GM12878 (cell line): ENCODE results near the gene DIP2C. TPM values are rescaled to one million over a fixed set of nuclear protein-coding genes. Genes with fewer than 3 reads are reported as not detected.

Source experiments
- ATAC-seq: fragments of 200-7000 bp; cut with Tn5 transposase; 3 replicates; pipeline ENCODE4 v1.9.1; 2020; ENCODE audit warnings: mild to moderate bottlenecking, moderate library complexity
- BruUV-seq: library from RNA; stranded (reverse); fragments of 400-500 nt; replicated peaks from 2 replicates; lab custom pipeline; 2021; lab: Mats Ljungman, UMichigan
- CTCF ChIA-PET: fragments of 300-600 bp; sonication (Branson Sonifier 250); formaldehyde crosslinking; extraction: SDS; loops from one replicate; lab custom pipeline; 2021; ENCODE audit warnings: inconsistent platforms; lab: Yijun Ruan, JAX
- POLR2A ChIA-PET: fragments of 350-600 bp; formaldehyde crosslinking; extraction: SDS; loops from one replicate; lab custom pipeline; 2021; ENCODE audit warnings: inconsistent platforms; lab: Charles Lee
- RAD21 ChIA-PET: fragments of 300-600 bp; sonication (Branson Sonifier 250); formaldehyde crosslinking; loops from one replicate; lab custom pipeline; 2023; ENCODE audit warnings: antibody characterized with exemption; ENCODE audit not compliant: unreplicated experiment; lab: Charles Lee
- SMC1A ChIA-PET: fragments of 300-600 bp; sonication (Branson Sonifier 250); formaldehyde crosslinking; loops from one replicate; lab custom pipeline; 2023; ENCODE audit not compliant: unreplicated experiment, uncharacterized antibody; lab: Charles Lee
- DNase-seq: peaks from one replicate; pipeline ENCODE4 v3.0.0-alpha.2; 2011; ENCODE audit warnings: low read depth, low spot score
- FAIRE-seq: peaks from 3 replicates; lab custom pipeline; 2011; peaks lifted over from hg19 to GRCh38; lab: Jason Lieb, UNC
- H2AFZ ChIP-seq: 2 replicates; pipeline ENCODE4 v1.6.0; 2011; ENCODE audit warnings: low read depth, low read length, control low read depth; ENCODE audit not compliant: control insufficient read depth
- H3K27ac ChIP-seq: 2 replicates; pipeline ENCODE4 v1.5.1; 2011; ENCODE audit warnings: control low read depth; ENCODE audit not compliant: control insufficient read depth, insufficient read depth
- H3K27me3 ChIP-seq, 2 experiments: replicated peaks in 1 of 2; 2 replicates each; pipeline versions ENCODE4 v1.6.0 to v1.6.1; 2011; ENCODE audit warnings: low read length in 1 of 2; ENCODE audit not compliant: control insufficient read depth in 2 of 2, insufficient read depth in 2 of 2
- H3K36me3 ChIP-seq, 2 experiments: 2 replicates each; pipeline ENCODE4 v1.5.1; 2011; ENCODE audit warnings: low read length in 1 of 2; ENCODE audit not compliant: control insufficient read depth in 2 of 2, insufficient read depth in 2 of 2
- H3K4me1 ChIP-seq: 2 replicates; pipeline ENCODE4 v1.6.1; 2011; ENCODE audit warnings: mild to moderate bottlenecking, low read length, moderate library complexity, mixed read lengths; ENCODE audit not compliant: control insufficient read depth, insufficient read depth
- H3K4me2 ChIP-seq: 2 replicates; pipeline ENCODE4 v1.6.0; 2011; ENCODE audit warnings: control low read depth; ENCODE audit not compliant: control insufficient read depth, insufficient read depth
- H3K4me3 ChIP-seq: fragments of 200-600 bp; sonication (generic); 2 replicates; pipeline ENCODE4 v1.5.1; 2016
- H3K79me2 ChIP-seq: 2 replicates; pipeline ENCODE4 v1.6.0; 2011; ENCODE audit warnings: low read length; ENCODE audit not compliant: control insufficient read depth, insufficient read depth
- H3K9ac ChIP-seq: 2 replicates; pipeline ENCODE4 v1.8.0; 2011; ENCODE audit warnings: low read length, control low read depth, mixed read lengths; ENCODE audit not compliant: control insufficient read depth, insufficient read depth
- H3K9me3 ChIP-seq: replicated peaks from 3 replicates; pipeline ENCODE4 v1.5.1; 2011; ENCODE audit warnings: mild to moderate bottlenecking, low read length; ENCODE audit not compliant: control insufficient read depth, insufficient read depth
- H4K20me1 ChIP-seq: 2 replicates; pipeline ENCODE4 v1.6.0; 2011; ENCODE audit not compliant: control insufficient read depth, insufficient read depth
- CTCF ChIP-seq, 3 experiments: IDR thresholded peaks in 2 of 3; conservative IDR thresholded peaks in 1 of 3; 2 replicates each; pipeline ENCODE4 v1.5.1; 2011; ENCODE audit warnings: low read depth in 3 of 3, low read length in 3 of 3, mild to moderate bottlenecking in 3 of 3, control low read depth in 2 of 3, moderate library complexity in 2 of 3, inconsistent platforms in 1 of 3, mixed read lengths in 1 of 3; ENCODE audit not compliant: control insufficient read depth in 2 of 3, insufficient read depth in 1 of 3; ENCODE audit errors: extremely low read depth in 1 of 3
- USF1 ChIP-seq: IDR thresholded peaks from 2 replicates; pipeline ENCODE4 v1.6.1; 2011; ENCODE audit warnings: borderline replicate concordance, low read depth, mild to moderate bottlenecking, moderate library complexity, mixed read lengths, low read length; ENCODE audit not compliant: insufficient read depth; ENCODE audit errors: extremely low read length
- WGBS: methylation state at CpG from one replicate; pipeline ENCODE4 v1.1.6; 2016; ENCODE audit warnings: low lambda C conversion rate; ENCODE audit not compliant: insufficient replicate concordance, insufficient coverage; ENCODE audit errors: missing lambda C conversion rate; 5-methylcytosine and 5-hydroxymethylcytosine counted together
- in situ Hi-C: fragments of 300-500 bp; cut with MboI; formaldehyde crosslinking; loops from 9 replicates; pipeline ENCODE4 v1.14.3; 2018; ENCODE audit warnings: mixed read lengths
- intact Hi-C: fragments of 100-400 bp; cut with micrococcal nuclease; formaldehyde crosslinking; loops from one replicate; pipeline ENCODE4 v1.14.2; 2022; ENCODE audit not compliant: unreplicated experiment
- polyA plus RNA-seq, 11 experiments: library from polyadenylated mRNA; depleted of rRNA in 4 of 11; unstranded in 6 of 11; stranded (reverse) in 5 of 11; fragments of >200 nt; fragmentation: Nextera tagmentation in 4 of 11; fragmentation: Illumina TruSeq in 1 of 11; extraction: Ambion mirVana in 4 of 11; extraction: Trizol in 1 of 11; gene quantifications; 1 replicate in 1 of 11; 2 replicates in 10 of 11; pipeline versions ENCODE4 v1.2.1 to v1.2.3, GENCODE V29; 2011 to 2016; ENCODE audit warnings: inconsistent platforms in 2 of 11, missing spikeins in 2 of 11, low read depth in 1 of 11
- total RNA-seq, 4 experiments: library from RNA; depleted of rRNA in 3 of 4; stranded (reverse); fragments of >200 nt in 3 of 4; fragmentation: Illumina TruSeq in 1 of 4; extraction: Trizol in 1 of 4; gene quantifications; 2 replicates each; pipeline versions ENCODE4 v1.2.1 to v1.2.3, GENCODE V29; 2013 to 2021

Gene DIP2C
- total and polyA plus RNA-seq, 10 of the 15 experiments (the other 5 are each of a cell fraction or from before 2014, with no cell fraction given): 0.01 to 0.10 (median 0.06) TPM

DNA sequence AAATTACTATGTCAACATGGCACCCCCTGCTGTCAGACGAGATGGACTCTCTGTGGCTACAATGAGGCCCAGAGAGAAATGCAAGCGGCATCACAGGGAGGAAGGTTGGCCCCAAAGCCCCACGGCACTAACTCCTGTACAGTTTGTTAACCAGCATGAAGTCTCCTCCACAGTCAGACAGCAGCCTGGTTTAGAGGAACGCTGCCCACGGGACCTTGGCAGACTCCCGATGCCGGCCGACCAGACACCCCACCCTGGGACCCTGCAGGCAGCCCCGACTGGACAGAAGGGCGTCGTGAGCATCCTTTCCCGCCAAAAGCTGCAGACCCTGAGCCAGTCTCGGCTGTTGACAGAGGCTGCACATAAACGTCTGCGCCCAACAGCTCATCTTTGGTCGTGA lies 158.8 kb downstream of the DIP2C start:
- H2AFZ ChIP-seq: no peak overlapping the region
- SMC1A ChIA-PET: no interaction called here
- CTCF ChIA-PET: no interaction called here
- in situ Hi-C loops: no loop called here
- no peaks in the 10 kb centered on the region for H3K36me3 ChIP-seq
- H3K79me2 ChIP-seq: no peaks in the 10 kb centered on the region
- no TSS peak for BruUV-seq
- ATAC-seq: no peak
- RAD21 ChIA-PET: no interaction called here
- 70% methylated on average over 14 of the region's 16 CpGs for WGBS
- H4K20me1 ChIP-seq: no peaks in the 10 kb centered on the region
- H3K9ac ChIP-seq: no peak overlapping the region
- TF ChIP-seq CTCF (IDR thresholded peaks at IDR 0.05 in 2 of 3, conservative IDR thresholded peaks at IDR 0.05 in 1 of 3; ENCODE audit: control insufficient read depth in 2 of 3, extremely low read depth in 1 of 3, insufficient read depth in 1 of 3, low read depth in 3 of 3, low read length in 3 of 3) (0 out of 6 replicates have a peak, but pooled peaks of 1 of the 3 experiments have one; percentile 3), USF1 (no peak)
- TF ChIP-seq, all 136 proteins: peak for 1
- H3K4me3 ChIP-seq: no peak overlapping the region
- POLR2A ChIA-PET: no interaction called here
- no peak overlapping the region for H3K27ac ChIP-seq
- H3K4me2 ChIP-seq: no peak overlapping the region
- DNase-seq: no peak
- FAIRE-seq: no peak
- peaks cover 0 to 3% of the 10 kb centered on the region in 2 experiments; a peak in 2 of 4 replicates for H3K27me3 ChIP-seq
- H3K4me1 ChIP-seq: no peaks in the 10 kb centered on the region
- intact Hi-C loops: no loop called here
- H3K9me3 ChIP-seq: no peaks in the 10 kb centered on the region
